HEK293 (cell line): Measurements from ENCODE around the gene SCGB3A1.

Experiments used
- CTCF ChIA-PET: fragments of 350-600 bp; formaldehyde crosslinking; extraction: SDS; loops from one replicate; lab custom pipeline; 2021; ENCODE audit warnings: antibody characterized with exemption; lab: Yijun Ruan, JAX
- POLR2A ChIA-PET: fragments of 300-600 bp; formaldehyde crosslinking; extraction: SDS; loops from one replicate; lab custom pipeline; 2020; ENCODE audit warnings: antibody characterized with exemption, inconsistent platforms; lab: Yijun Ruan, JAX
- H3K27ac ChIP-seq: fragments of 200-500 bp; sonication (Bioruptor generic); 2 replicates; pipeline ENCODE4 v1.5.1; 2014; ENCODE audit warnings: low read depth, low read length, control low read depth, inconsistent platforms; ENCODE audit errors: extremely low read depth
- H3K36me3 ChIP-seq, 2 experiments: fragments of 200-500 bp in 1 of 2; sonication (Bioruptor generic) in 1 of 2; 1 replicate in 1 of 2; 2 replicates in 1 of 2; pipeline ENCODE4 v1.5.1; 2014 to 2017; ENCODE audit warnings: inconsistent platforms in 2 of 2, low read length in 2 of 2; ENCODE audit not compliant: control insufficient read depth in 2 of 2, insufficient read depth in 1 of 2
- H3K4me1 ChIP-seq: fragments of 200-500 bp; sonication (Bioruptor generic); 2 replicates; pipeline ENCODE4 v1.5.1; 2014; ENCODE audit warnings: mild to moderate bottlenecking, low read length, inconsistent platforms; ENCODE audit not compliant: control insufficient read depth, insufficient read depth
- H3K4me3 ChIP-seq: 2 replicates; pipeline ENCODE4 v1.5.1; 2011; ENCODE audit warnings: low read depth, mild to moderate bottlenecking, control low read depth, low read length, moderate library complexity
- H3K9me3 ChIP-seq: fragments of 200-500 bp; sonication (Bioruptor generic); 2 replicates; pipeline ENCODE4 v1.5.1; 2014; ENCODE audit warnings: low read depth, low read length, inconsistent platforms; ENCODE audit not compliant: control insufficient read depth, insufficient read depth
- BCL11A ChIP-seq: fragments of 450-650 bp; formaldehyde crosslinking; IDR thresholded peaks from 2 replicates; pipeline ENCODE4 v1.5.1; 2016; ENCODE audit warnings: low read depth, missing biosample characterization, missing genetic modification characterization
- HOXD13 ChIP-seq: sonication (generic); formaldehyde crosslinking; IDR thresholded peaks from 2 replicates; pipeline ENCODE4 v1.8.0; 2022; ENCODE audit warnings: missing genetic modification reagents, borderline replicate concordance
- MYNN ChIP-seq: fragments of 450-650 bp; formaldehyde crosslinking; IDR thresholded peaks from 2 replicates; pipeline ENCODE4 v1.5.1; 2016; ENCODE audit warnings: missing biosample characterization, missing genetic modification characterization, borderline replicate concordance
- SCRT2 ChIP-seq: fragments of 450-650 bp; formaldehyde crosslinking; IDR thresholded peaks from 2 replicates; pipeline ENCODE4 v1.5.1; 2016; ENCODE audit warnings: missing biosample characterization, missing genetic modification characterization
- SP7 ChIP-seq: fragments of 450-650 bp; formaldehyde crosslinking; IDR thresholded peaks from 2 replicates; pipeline ENCODE4 v1.5.1; 2016; ENCODE audit warnings: missing biosample characterization, missing genetic modification characterization
- ZBTB49 ChIP-seq: fragments of 450-650 bp; formaldehyde crosslinking; IDR thresholded peaks from 2 replicates; pipeline ENCODE4 v1.5.1; 2016; ENCODE audit warnings: missing biosample characterization, missing genetic modification characterization, low read depth
- ZFHX2 ChIP-seq: fragments of 450-650 bp; formaldehyde crosslinking; conservative IDR thresholded peaks from 2 replicates; pipeline ENCODE4 v1.5.1; 2016; ENCODE audit warnings: missing biosample characterization, missing genetic modification characterization
- ZFP69B ChIP-seq: fragments of 450-650 bp; formaldehyde crosslinking; IDR thresholded peaks from 2 replicates; pipeline ENCODE4 v1.5.1; 2016; ENCODE audit warnings: missing biosample characterization, missing genetic modification characterization
- ZNF121 ChIP-seq: fragments of 450-650 bp; formaldehyde crosslinking; IDR thresholded peaks from 2 replicates; pipeline ENCODE4 v1.5.1; 2016; ENCODE audit warnings: missing biosample characterization, missing genetic modification characterization
- ZNF157 ChIP-seq: fragments of 450-650 bp; formaldehyde crosslinking; IDR thresholded peaks from 2 replicates; pipeline ENCODE4 v1.5.1; 2016; ENCODE audit warnings: missing biosample characterization, missing genetic modification characterization
- ZNF16 ChIP-seq: fragments of 450-650 bp; formaldehyde crosslinking; IDR thresholded peaks from 2 replicates; pipeline ENCODE4 v1.5.1; 2016; ENCODE audit warnings: low read depth, missing biosample characterization, missing genetic modification characterization
- ZNF223 ChIP-seq: fragments of 450-650 bp; formaldehyde crosslinking; IDR thresholded peaks from 2 replicates; pipeline ENCODE4 v1.5.1; 2016; ENCODE audit warnings: missing biosample characterization, missing genetic modification characterization
- ZNF248 ChIP-seq: fragments of 450-650 bp; formaldehyde crosslinking; IDR thresholded peaks from 2 replicates; pipeline ENCODE4 v1.5.1; 2017; ENCODE audit warnings: missing biosample characterization, missing genetic modification characterization
- ZNF26 ChIP-seq: fragments of 450-650 bp; formaldehyde crosslinking; IDR thresholded peaks from 2 replicates; pipeline ENCODE4 v1.5.1; 2016; ENCODE audit warnings: missing biosample characterization, missing genetic modification characterization
- ZNF274 ChIP-seq, 2 experiments: fragments of 200-500 bp in 1 of 2; fragments of 450-650 bp in 1 of 2; sonication (Bioruptor generic) in 1 of 2; formaldehyde crosslinking in 1 of 2; IDR thresholded peaks; 2 replicates each; pipeline versions ENCODE4 v1.5.1 to v1.6.1; 2014 to 2016; ENCODE audit warnings: borderline replicate concordance in 1 of 2, inconsistent platforms in 1 of 2, low read length in 1 of 2, missing biosample characterization in 1 of 2, missing genetic modification characterization in 1 of 2
- ZNF362 ChIP-seq: fragments of 450-650 bp; formaldehyde crosslinking; IDR thresholded peaks from 2 replicates; pipeline ENCODE4 v1.5.1; 2016; ENCODE audit warnings: missing biosample characterization, missing genetic modification characterization
- ZNF416 ChIP-seq: fragments of 450-650 bp; formaldehyde crosslinking; IDR thresholded peaks from 2 replicates; pipeline ENCODE4 v1.5.1; 2016; ENCODE audit warnings: missing biosample characterization, missing genetic modification characterization
- ZNF423 ChIP-seq: fragments of 450-650 bp; formaldehyde crosslinking; IDR thresholded peaks from 2 replicates; pipeline ENCODE4 v1.5.1; 2016; ENCODE audit warnings: missing biosample characterization, missing genetic modification characterization
- ZNF510 ChIP-seq: fragments of 450-650 bp; formaldehyde crosslinking; IDR thresholded peaks from 2 replicates; pipeline ENCODE4 v1.5.1; 2018; ENCODE audit warnings: mild to moderate bottlenecking, missing genetic modification characterization, missing biosample characterization; ENCODE audit not compliant: insufficient replicate concordance
- ZNF530 ChIP-seq: fragments of 450-650 bp; formaldehyde crosslinking; IDR thresholded peaks from 2 replicates; pipeline ENCODE4 v1.5.1; 2016; ENCODE audit warnings: low read depth, missing biosample characterization, missing genetic modification characterization
- ZNF623 ChIP-seq: fragments of 450-650 bp; formaldehyde crosslinking; IDR thresholded peaks from 2 replicates; pipeline ENCODE4 v1.5.1; 2016; ENCODE audit warnings: missing biosample characterization, missing genetic modification characterization
- ZNF658 ChIP-seq: fragments of 450-650 bp; formaldehyde crosslinking; IDR thresholded peaks from 2 replicates; pipeline ENCODE4; 2016; ENCODE audit warnings: missing biosample characterization, missing genetic modification characterization
- ZNF785 ChIP-seq: fragments of 450-650 bp; formaldehyde crosslinking; IDR thresholded peaks from 2 replicates; pipeline ENCODE4 v1.5.1; 2016; ENCODE audit warnings: missing biosample characterization, missing genetic modification characterization
- ZNF830 ChIP-seq: fragments of 450-650 bp; IDR thresholded peaks from 2 replicates; pipeline ENCODE4 v1.5.0; 2018; ENCODE audit warnings: missing biosample characterization, missing genetic modification characterization, low read depth, mild to moderate bottlenecking, moderate library complexity
- TF ChIP-seq, protein P1 (sequence below): fragments of 450-650 bp; formaldehyde crosslinking; IDR thresholded peaks from 2 replicates; pipeline ENCODE4 v1.5.1; 2016; ENCODE audit warnings: missing biosample characterization, missing genetic modification characterization

Gene SCGB3A1

GRCh38 chr5:180590543-180591310 lies 572 bp downstream of the SCGB3A1 start:
- Histone ChIP-seq H3K4me3 (no peak overlapping the region), H3K4me1 (no peaks in the 10 kb centered on the region), H3K36me3 (no peaks in the 10 kb centered on the region), H3K27ac (no peak overlapping the region), H3K9me3 (no peaks in the 10 kb centered on the region)
- ChIA-PET POLR2A (no interaction called here), CTCF (no interaction called here)
- no peak for TF ChIP-seq ZNF416 (tag by site-specific recombination)
- no peak for TF ChIP-seq ZNF121 (tag by site-specific recombination)
- TF ChIP-seq BCL11A (tag by site-specific recombination): no peak
- TF ChIP-seq ZNF510 (tag by site-specific recombination): no peak
- no peak for TF ChIP-seq ZNF623 (tag by site-specific recombination)
- TF ChIP-seq ZNF785: no peak
- TF ChIP-seq ZFHX2 (tag by site-specific recombination): no peak

DNA sequence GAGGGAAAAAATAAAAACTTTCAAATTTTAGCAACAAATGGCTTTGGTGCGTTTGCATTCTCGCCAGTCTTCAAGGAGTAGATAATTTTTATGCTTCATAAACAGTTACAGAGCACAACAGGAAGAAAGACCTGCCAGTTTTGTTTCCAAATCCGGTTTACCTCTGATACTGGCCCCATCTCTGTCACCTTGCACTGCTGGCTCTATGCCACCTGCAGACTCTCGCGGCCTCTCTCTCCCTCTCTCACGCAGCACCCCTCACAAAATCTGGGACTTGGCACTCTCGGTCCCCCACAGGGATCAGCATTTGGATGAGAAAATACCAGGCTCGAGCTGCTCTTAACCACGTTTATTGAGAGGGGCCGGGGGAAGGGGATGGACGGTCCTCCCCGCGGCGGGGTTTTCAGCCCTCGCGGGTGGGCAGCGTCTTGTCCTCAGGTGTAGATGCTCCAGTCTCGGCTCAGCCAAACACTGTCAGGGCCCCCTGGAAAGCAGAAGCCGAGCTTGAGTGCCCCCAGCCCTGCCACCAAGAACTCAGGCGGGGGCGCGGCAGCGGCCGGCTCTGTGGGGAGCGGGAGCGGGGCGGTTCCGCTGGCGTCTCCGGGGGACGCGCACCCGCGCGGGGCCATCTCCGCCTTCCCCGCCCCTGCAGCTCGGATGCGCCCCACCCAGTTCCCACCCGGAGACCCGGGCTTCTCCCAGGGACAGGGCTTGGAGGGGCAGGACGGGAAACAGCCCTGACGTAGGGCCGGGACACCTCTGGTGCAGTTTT lies 1.3 kb downstream of the SCGB3A1 start:
- Histone ChIP-seq H3K4me1 (no peaks in the 10 kb centered on the region), H3K27ac (no peak overlapping the region), H3K4me3 (no peak overlapping the region), H3K36me3 (no peaks in the 10 kb centered on the region), H3K9me3 (no peaks in the 10 kb centered on the region)
- TF ChIP-seq, protein P1, sequence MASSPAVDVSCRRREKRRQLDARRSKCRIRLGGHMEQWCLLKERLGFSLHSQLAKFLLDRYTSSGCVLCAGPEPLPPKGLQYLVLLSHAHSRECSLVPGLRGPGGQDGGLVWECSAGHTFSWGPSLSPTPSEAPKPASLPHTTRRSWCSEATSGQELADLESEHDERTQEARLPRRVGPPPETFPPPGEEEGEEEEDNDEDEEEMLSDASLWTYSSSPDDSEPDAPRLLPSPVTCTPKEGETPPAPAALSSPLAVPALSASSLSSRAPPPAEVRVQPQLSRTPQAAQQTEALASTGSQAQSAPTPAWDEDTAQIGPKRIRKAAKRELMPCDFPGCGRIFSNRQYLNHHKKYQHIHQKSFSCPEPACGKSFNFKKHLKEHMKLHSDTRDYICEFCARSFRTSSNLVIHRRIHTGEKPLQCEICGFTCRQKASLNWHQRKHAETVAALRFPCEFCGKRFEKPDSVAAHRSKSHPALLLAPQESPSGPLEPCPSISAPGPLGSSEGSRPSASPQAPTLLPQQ (tag by site-specific recombination): no peak
- TF ChIP-seq SP7 (tag by site-specific recombination) (no peak), ZNF223 (tag by site-specific recombination) (no peak), HOXD13 (no peak), ZNF658 (tag by site-specific recombination) (no peak), ZNF362 (tag by site-specific recombination) (no peak), ZNF530 (no peak), ZNF416 (tag by site-specific recombination) (no peak), ZNF157 (no peak), BCL11A (tag by site-specific recombination) (no peak), ZNF16 (no peak), SCRT2 (tag by site-specific recombination) (no peak), ZNF26 (no peak), ZFP69B (no peak), MYNN (no peak), ZNF423 (no peak), ZNF248 (no peak), ZNF274 (IDR thresholded peaks at IDR 0.05; ENCODE audit: low read length) (no peak), ZNF274 (tag by site-specific recombination; IDR thresholded peaks at IDR 0.05; ENCODE audit: borderline replicate concordance) (no peak), ZNF830 (tag by site-specific recombination) (no peak), ZBTB49 (no peak)
- ChIA-PET CTCF (no interaction called here), POLR2A (no interaction called here)
